GM12892 (cell line): ENCODE results near the gene UBP1.

Source experiments
- POLR2A ChIP-seq: IDR thresholded peaks from 2 replicates; pipeline ENCODE4 v1.6.1; 2011; ENCODE audit warnings: low read depth, low read length, control low read depth
- POLR2AphosphoS5 ChIP-seq: IDR thresholded peaks from 2 replicates; pipeline ENCODE4 v1.6.1; 2011; ENCODE audit warnings: low read depth, low read length, control low read depth
- TAF1 ChIP-seq: IDR thresholded peaks from 2 replicates; pipeline ENCODE4 v1.6.1; 2011; ENCODE audit warnings: low read depth, mild to moderate bottlenecking, control low read depth, low read length, borderline replicate concordance

GRCh38 chr3:33358172-33358781 lies 81.9 kb downstream of the UBP1 start:
- TF ChIP-seq POLR2AphosphoS5: no peak
- TF ChIP-seq TAF1: no peak
- TF ChIP-seq POLR2A: no peak
